ENCODE measurements around the gene CRLF2. TPM values are rescaled to one million over a fixed set of nuclear protein-coding genes. Genes with fewer than 3 reads are reported as not detected.
A peak's percentile ranks its signal among the peaks of the same experiment; 100 is the strongest.
"Not testable (repeated sequence)": the region's sequence is repeated elsewhere in the genome, so short reads cannot be mapped to it uniquely, and the experiment has no call there.

Gene CRLF2, protein sequence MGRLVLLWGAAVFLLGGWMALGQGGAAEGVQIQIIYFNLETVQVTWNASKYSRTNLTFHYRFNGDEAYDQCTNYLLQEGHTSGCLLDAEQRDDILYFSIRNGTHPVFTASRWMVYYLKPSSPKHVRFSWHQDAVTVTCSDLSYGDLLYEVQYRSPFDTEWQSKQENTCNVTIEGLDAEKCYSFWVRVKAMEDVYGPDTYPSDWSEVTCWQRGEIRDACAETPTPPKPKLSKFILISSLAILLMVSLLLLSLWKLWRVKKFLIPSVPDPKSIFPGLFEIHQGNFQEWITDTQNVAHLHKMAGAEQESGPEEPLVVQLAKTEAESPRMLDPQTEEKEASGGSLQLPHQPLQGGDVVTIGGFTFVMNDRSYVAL
- total RNA-seq, result not detected in 2 replicates
- polyA plus RNA-seq (2012), result not detected

DNA sequence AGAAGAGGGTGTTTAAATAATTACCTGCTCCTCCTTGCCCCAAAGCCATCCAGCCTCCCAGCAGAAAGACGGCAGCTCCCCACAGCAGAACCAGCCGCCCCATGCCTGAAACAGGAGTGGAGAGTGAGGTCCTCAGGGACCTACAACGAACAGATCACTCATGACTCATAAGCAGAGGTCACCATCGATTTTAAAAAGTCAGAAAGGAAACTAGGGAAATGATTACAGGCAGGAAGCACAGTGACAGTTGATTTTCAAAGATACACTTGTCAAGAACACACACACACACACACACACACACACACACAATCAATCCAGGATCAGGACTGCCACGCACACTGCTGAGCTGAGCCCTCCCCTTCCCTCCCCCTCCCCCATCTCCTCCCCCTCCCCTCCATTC, at the start of gene CRLF2:
Gene CRLF2, minus strand, starts transcription at position 118 of the 400 bp plus-strand sequence. Its CDS starts 15 bp downstream, at position 103.
- no peak for DNase-seq (ENCODE audit: low read depth)

- not testable (repeated sequence) for DNase-seq (ENCODE audit: low read depth)
These were observed 49.3 kb upstream of the CRLF2 start for GRCh38 chrX:1261771-1262170.

DNA sequence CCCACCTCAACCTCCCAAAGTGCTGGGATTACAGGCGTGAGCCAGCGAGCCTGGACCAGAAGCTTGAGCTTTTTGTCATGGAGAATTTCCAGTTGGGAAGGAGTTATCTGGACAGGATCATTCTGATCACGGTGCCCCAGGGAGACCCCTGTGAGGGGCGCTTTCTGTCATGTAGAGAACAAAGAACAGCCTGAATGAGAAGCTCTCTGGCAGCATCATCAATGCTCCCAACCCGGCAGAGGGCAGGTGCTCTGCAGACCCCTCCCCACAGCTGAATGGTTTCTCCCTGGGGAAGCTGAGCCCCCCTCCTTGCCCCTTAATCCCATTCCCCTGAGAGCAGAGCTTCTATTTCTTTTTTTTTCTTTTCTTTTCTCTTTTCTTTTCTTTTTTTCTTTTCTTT, 48.8 kb upstream of the CRLF2 start:
- no peak for DNase-seq (ENCODE audit: low read depth)

- no peak for DNase-seq (ENCODE audit: low read depth)
These were observed 40.4 kb upstream of the CRLF2 start for GRCh38 chrX:1252861-1253260.

- DNase-seq (ENCODE audit: low read depth), result peak; percentile 42
These were observed 36.8 kb upstream of the CRLF2 start for GRCh38 chrX:1249101-1249887.

GRCh38 chrX:1248331-1249061, 36.0 kb upstream of the CRLF2 start:
- DNase-seq (ENCODE audit: low read depth), result peak; percentile 5

GRCh38 chrX:1246816-1247215, 34.4 kb upstream of the CRLF2 start:
- DNase-seq (ENCODE audit: low read depth), result peak; percentile 60

- peak; percentile 14 for DNase-seq (ENCODE audit: low read depth)
These were observed 32.0 kb upstream of the CRLF2 start for GRCh38 chrX:1244164-1245076.

- no peak for DNase-seq (ENCODE audit: low read depth)
These were observed 30.5 kb upstream of the CRLF2 start for GRCh38 chrX:1242891-1243402.

GRCh38 chrX:1240551-1240950, 28.1 kb upstream of the CRLF2 start:
- not testable (repeated sequence) for DNase-seq (ENCODE audit: low read depth)

- no peak for DNase-seq (ENCODE audit: low read depth)
These were observed 27.3 kb upstream of the CRLF2 start for GRCh38 chrX:1239681-1240142.

- DNase-seq (ENCODE audit: low read depth), result no peak
These were observed 19.5 kb upstream of the CRLF2 start for GRCh38 chrX:1231850-1232465.

DNA sequence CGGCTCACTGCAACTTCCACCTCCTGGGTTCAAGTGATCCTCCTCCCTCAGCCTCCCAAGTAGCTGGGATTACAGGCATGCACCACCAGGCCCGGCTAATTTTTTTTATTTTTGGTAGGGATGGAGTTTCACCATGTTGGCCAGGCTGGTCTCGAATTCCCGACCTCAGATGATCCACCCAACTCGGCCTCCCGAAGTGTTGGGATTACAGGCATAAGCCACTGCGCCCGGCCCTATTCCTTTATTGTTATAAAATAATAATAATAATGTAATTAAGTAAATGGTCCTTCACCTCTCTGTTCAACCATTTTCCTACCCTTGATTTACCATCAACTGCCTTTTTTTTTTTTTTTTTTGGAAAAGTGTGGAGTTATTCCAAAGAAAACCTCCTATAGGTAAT, 15.7 kb upstream of the CRLF2 start:
- not testable (repeated sequence) for DNase-seq (ENCODE audit: low read depth)

GRCh38 chrX:1226249-1226648, 13.8 kb upstream of the CRLF2 start:
- no peak for DNase-seq (ENCODE audit: low read depth)

GRCh38 chrX:1224954-1225353, 12.5 kb upstream of the CRLF2 start:
- no peak for DNase-seq (ENCODE audit: low read depth)

- DNase-seq (ENCODE audit: low read depth), result no peak
These were observed 10.8 kb upstream of the CRLF2 start for GRCh38 chrX:1223242-1223600.

- DNase-seq (ENCODE audit: low read depth), result peak; percentile 16
These were observed 10.2 kb upstream of the CRLF2 start for GRCh38 chrX:1222531-1223241.

GRCh38 chrX:1221296-1221845, 8.9 kb upstream of the CRLF2 start:
- DNase-seq (ENCODE audit: low read depth), result no peak

GRCh38 chrX:1218286-1218685, 5.8 kb upstream of the CRLF2 start:
- no peak for DNase-seq (ENCODE audit: low read depth)
